Measurements from ENCODE around the gene CUEDC1.

- TF ChIP-seq CTCF (IDR thresholded peaks at IDR 0.05; ENCODE audit: insufficient read depth, low read length) (no peak), SPI1 (IDR thresholded peaks at IDR 0.05; ENCODE audit: borderline replicate concordance, low read depth) (no peak), POLR2AphosphoS5 (IDR thresholded peaks at IDR 0.05; ENCODE audit: low read depth) (no peak)
Measured at GRCh38 chr17:57905875-57906455, 49.2 kb downstream of the CUEDC1 start.

All from HL-60 (cell line).